ENCODE measurements around the gene C22orf23.
A peak's percentile ranks its signal among the peaks of the same experiment; 100 is the strongest.

The C22orf23 gene

GRCh38 chr22:37953437-37954179 is at the start of gene C22orf23, which contains the start of gene POLR2F:
Gene C22orf23, minus strand, starts transcription at chr22:37953601. Its CDS starts 452 bp downstream, at chr22:37953149.
Gene POLR2F, plus strand, starts transcription at chr22:37953699. Its CDS starts 89 bp downstream, at chr22:37953788.
- no peak for TF ChIP-seq CTCF (IDR thresholded peaks at IDR 0.05; ENCODE audit: extremely low read depth, insufficient read depth, missing control alignments)
- peak; percentile 98 for DNase-seq (ENCODE audit: low spot score)
- in situ Hi-C loops (cut with MboI; ENCODE audit: low pct_unique_long_range_greater_than_20kb, low sequenced_read_pairs, unreplicated experiment): no loop called here

- no peak for TF ChIP-seq CTCF (IDR thresholded peaks at IDR 0.05; ENCODE audit: extremely low read depth, insufficient read depth, missing control alignments)
- in situ Hi-C loops (cut with MboI; ENCODE audit: low pct_unique_long_range_greater_than_20kb, low sequenced_read_pairs, unreplicated experiment): no loop called here
- no peak for DNase-seq (ENCODE audit: low spot score)
Measured at GRCh38 chr22:37999640-38000272, 46.4 kb upstream of the C22orf23 start.

- no peak for TF ChIP-seq CTCF (IDR thresholded peaks at IDR 0.05; ENCODE audit: extremely low read depth, insufficient read depth, missing control alignments)
- no peak for DNase-seq (ENCODE audit: low spot score)
- in situ Hi-C loops (cut with MboI; ENCODE audit: low pct_unique_long_range_greater_than_20kb, low sequenced_read_pairs, unreplicated experiment): no loop called here
Measured at GRCh38 chr22:37999236-37999635, 45.8 kb upstream of the C22orf23 start.

- in situ Hi-C loops (cut with MboI; ENCODE audit: low pct_unique_long_range_greater_than_20kb, low sequenced_read_pairs, unreplicated experiment): no loop called here
- no peak for DNase-seq (ENCODE audit: low spot score)
- TF ChIP-seq CTCF (IDR thresholded peaks at IDR 0.05; ENCODE audit: extremely low read depth, insufficient read depth, missing control alignments): no peak
Measured at GRCh38 chr22:37998543-37998942, 45.1 kb upstream of the C22orf23 start.

- no peak for DNase-seq (ENCODE audit: low spot score)
- in situ Hi-C loops (cut with MboI; ENCODE audit: low pct_unique_long_range_greater_than_20kb, low sequenced_read_pairs, unreplicated experiment): no loop called here
- TF ChIP-seq CTCF (IDR thresholded peaks at IDR 0.05; ENCODE audit: extremely low read depth, insufficient read depth, missing control alignments): no peak
Measured at GRCh38 chr22:37996515-37997246, 43.3 kb upstream of the C22orf23 start.

GRCh38 chr22:37996079-37996478 is 42.7 kb upstream of the C22orf23 start:
- no peak for DNase-seq (ENCODE audit: low spot score)
- in situ Hi-C loops (cut with MboI; ENCODE audit: low pct_unique_long_range_greater_than_20kb, low sequenced_read_pairs, unreplicated experiment): no loop called here
- no peak for TF ChIP-seq CTCF (IDR thresholded peaks at IDR 0.05; ENCODE audit: extremely low read depth, insufficient read depth, missing control alignments)

Measured in GM13977 (cell line).